ENCODE results near the gene DSE. TPM values are rescaled to one million over a fixed set of nuclear protein-coding genes. Genes with fewer than 3 reads are reported as not detected.

DSE gene
- polyA plus RNA-seq, 1 donor: 16.8 TPM

DNA sequence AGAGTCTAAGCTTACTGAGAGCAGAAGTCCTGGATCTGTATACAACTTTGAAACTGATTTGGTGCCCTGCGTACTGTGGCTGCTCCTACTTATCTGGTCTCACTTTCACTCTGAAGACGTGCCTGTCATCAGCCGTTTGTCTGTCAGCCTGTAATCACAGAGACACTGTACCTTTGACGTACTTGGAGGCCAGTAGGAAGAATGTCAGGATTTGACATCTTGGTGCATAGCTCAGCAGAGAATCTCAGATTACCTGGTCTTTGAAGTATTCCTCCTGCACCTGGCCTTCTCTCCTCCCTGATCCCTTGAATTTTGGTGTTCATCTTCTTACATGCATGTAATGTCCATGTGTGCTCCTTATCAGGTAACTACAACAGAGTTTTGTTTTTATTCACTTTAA is 37.7 kb downstream of the DSE start:
- no CpG with 5 or more reads among the region's 4 CpGs for WGBS (ENCODE audit: insufficient coverage, low lambda C conversion rate)

DNA sequence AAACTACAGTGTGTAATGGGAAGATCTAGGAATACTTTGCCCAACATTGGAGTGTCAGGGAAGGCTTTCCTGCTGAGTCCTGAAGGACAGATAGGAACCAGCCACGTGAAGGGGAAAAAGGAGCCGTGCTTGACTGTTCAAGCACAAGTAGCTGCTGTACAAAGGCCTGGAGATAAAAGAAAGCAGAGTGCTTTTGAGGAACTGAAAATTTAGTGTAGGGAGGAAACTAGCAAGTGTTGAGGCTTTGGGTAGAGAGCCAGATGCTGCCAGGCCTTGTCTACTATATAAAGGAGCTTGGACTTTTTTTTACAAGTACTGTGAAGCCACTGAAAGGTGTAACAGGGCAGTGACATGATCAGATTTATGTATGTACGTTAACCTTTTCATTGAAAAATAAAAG is 39.0 kb downstream of the DSE start:
- Histone ChIP-seq H3K27ac (ENCODE audit: low read length) (no peak overlapping the region), H3K4me3 (ENCODE audit: low read length) (no peak overlapping the region), H3K9me3 (ENCODE audit: control insufficient read depth, low read depth, low read length) (no peaks in the 10 kb centered on the region), H3K4me1 (ENCODE audit: control insufficient read depth, insufficient read depth, low read length) (no peaks in the 10 kb centered on the region), H3K27me3 (ENCODE audit: control insufficient read depth, insufficient read depth, low read length) (no peaks in the 10 kb centered on the region), H3K36me3 (ENCODE audit: control insufficient read depth, insufficient read depth, low read length) (no peaks in the 10 kb centered on the region)
- WGBS (ENCODE audit: insufficient coverage, low lambda C conversion rate): no CpG with 5 or more reads among the region's 3 CpGs
- no peak for DNase-seq

More for the DNA sequence above, 37.7 kb downstream of the DSE start:
- H3K4me1 ChIP-seq (ENCODE audit: control insufficient read depth, insufficient read depth, low read length): no peaks in the 10 kb centered on the region
- H3K27me3 ChIP-seq (ENCODE audit: control insufficient read depth, insufficient read depth, low read length): no peaks in the 10 kb centered on the region
- DNase-seq: no peak
- no peaks in the 10 kb centered on the region for H3K36me3 ChIP-seq (ENCODE audit: control insufficient read depth, insufficient read depth, low read length)
- H3K27ac ChIP-seq (ENCODE audit: low read length): no peak overlapping the region
- H3K9me3 ChIP-seq (ENCODE audit: control insufficient read depth, low read depth, low read length): no peaks in the 10 kb centered on the region
- H3K4me3 ChIP-seq (ENCODE audit: low read length): no peak overlapping the region

DNA sequence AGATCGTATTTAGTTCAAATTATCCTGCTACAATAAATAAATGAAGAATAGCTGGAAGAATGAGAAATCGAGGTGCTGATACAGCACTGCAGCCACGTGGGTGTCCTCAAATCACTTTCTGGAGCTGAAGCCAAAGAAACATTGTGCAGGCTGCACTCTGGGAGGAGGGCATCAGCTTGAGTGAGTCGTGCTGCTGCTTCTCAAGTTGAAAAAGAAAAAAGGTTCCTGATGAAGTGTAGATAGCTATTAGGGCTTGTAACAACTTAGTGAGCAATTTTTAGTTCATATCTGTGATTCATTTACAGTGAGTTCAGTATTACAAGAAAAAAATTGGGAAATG is 40.5 kb downstream of the DSE start:
- Histone ChIP-seq H3K27me3 (ENCODE audit: control insufficient read depth, insufficient read depth, low read length) (no peaks in the 10 kb centered on the region), H3K4me3 (ENCODE audit: low read length) (no peak overlapping the region), H3K36me3 (ENCODE audit: control insufficient read depth, insufficient read depth, low read length) (no peaks in the 10 kb centered on the region), H3K4me1 (ENCODE audit: control insufficient read depth, insufficient read depth, low read length) (no peaks in the 10 kb centered on the region), H3K9me3 (ENCODE audit: control insufficient read depth, low read depth, low read length) (no peaks in the 10 kb centered on the region), H3K27ac (ENCODE audit: low read length) (no peak overlapping the region)
- 37% methylated on average over 2 of the region's 4 CpGs for WGBS (ENCODE audit: insufficient coverage, low lambda C conversion rate)
- DNase-seq: peak in 1 of 2 donors; percentile 8

DNA sequence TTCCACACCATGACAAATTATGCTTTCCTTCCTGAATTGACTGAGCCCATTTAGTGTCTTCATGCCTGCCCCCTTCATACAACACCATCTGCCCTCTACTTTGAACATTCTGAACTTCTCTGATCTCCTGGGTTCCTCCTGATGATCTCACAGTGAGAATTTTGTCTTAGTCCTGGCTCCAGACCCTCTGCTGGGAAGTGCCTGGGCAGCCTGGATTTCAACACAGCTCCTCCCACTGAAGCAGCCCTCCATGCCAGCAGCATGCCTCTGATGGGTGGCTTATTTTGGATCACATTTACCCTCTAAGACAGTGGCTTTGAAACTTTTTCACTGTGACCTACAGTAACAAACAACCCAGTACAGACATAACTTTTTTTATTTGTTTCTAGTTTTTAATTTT is 41.5 kb downstream of the DSE start:
- Histone ChIP-seq H3K27ac (ENCODE audit: low read length) (no peak overlapping the region), H3K4me1 (ENCODE audit: control insufficient read depth, insufficient read depth, low read length) (no peaks in the 10 kb centered on the region), H3K27me3 (ENCODE audit: control insufficient read depth, insufficient read depth, low read length) (no peaks in the 10 kb centered on the region), H3K4me3 (ENCODE audit: low read length) (no peak overlapping the region), H3K36me3 (ENCODE audit: control insufficient read depth, insufficient read depth, low read length) (no peaks in the 10 kb centered on the region), H3K9me3 (ENCODE audit: control insufficient read depth, low read depth, low read length) (no peaks in the 10 kb centered on the region)
- DNase-seq: no peak

DNA sequence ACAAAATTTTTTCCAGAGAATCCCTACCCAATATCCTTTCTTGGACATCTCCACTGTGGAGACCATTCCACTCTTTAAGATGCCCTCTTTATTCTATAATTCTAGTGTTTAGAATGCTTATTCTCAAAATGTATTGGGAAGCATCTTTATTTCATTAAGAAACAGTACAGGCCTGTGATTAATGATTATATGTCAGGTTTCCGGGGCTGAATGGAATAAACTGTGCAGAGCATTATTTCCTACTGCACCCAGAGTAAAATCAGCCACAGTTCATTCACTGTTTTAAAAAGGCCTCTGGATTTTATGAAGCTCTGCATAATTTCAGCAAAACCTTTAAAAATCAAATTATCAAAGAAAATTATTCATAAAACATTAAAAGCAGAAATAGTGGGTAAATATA is 42.6 kb downstream of the DSE start:
- H3K9me3 ChIP-seq (ENCODE audit: control insufficient read depth, low read depth, low read length): no peaks in the 10 kb centered on the region
- no peaks in the 10 kb centered on the region for H3K27me3 ChIP-seq (ENCODE audit: control insufficient read depth, insufficient read depth, low read length)
- no peak overlapping the region for H3K27ac ChIP-seq (ENCODE audit: low read length)
- no peaks in the 10 kb centered on the region for H3K36me3 ChIP-seq (ENCODE audit: control insufficient read depth, insufficient read depth, low read length)
- DNase-seq: no peak
- no CpG with 5 or more reads among the region's 1 CpG for WGBS (ENCODE audit: insufficient coverage, low lambda C conversion rate)
- no peaks in the 10 kb centered on the region for H3K4me1 ChIP-seq (ENCODE audit: control insufficient read depth, insufficient read depth, low read length)
- no peak overlapping the region for H3K4me3 ChIP-seq (ENCODE audit: low read length)

DNA sequence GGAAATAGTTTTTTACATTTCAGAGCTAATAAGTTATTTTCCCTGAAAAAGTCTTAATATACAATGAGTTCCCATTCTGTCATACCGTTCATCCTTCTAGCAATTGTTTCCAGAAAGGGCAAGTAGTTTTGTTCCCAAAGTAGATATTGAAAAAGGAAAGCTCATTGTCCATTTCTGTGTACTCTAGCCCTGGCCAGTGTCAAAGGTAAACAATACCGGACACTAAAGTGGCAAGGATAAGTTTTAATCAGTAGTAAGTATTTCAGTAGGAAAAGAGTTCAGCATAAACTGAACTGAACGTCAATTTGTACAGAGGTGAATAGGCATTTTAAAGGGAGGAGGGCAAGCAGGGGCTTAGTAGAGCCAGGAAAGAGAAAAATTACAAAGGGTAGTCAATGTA is 46.9 kb downstream of the DSE start:
- 50% methylated on average over 1 of the region's 3 CpGs for WGBS (ENCODE audit: insufficient coverage, low lambda C conversion rate)
- H3K4me3 ChIP-seq (ENCODE audit: low read length): no peak overlapping the region
- H3K9me3 ChIP-seq (ENCODE audit: control insufficient read depth, low read depth, low read length): no peaks in the 10 kb centered on the region
- no peaks in the 10 kb centered on the region for H3K4me1 ChIP-seq (ENCODE audit: control insufficient read depth, insufficient read depth, low read length)
- no peak for DNase-seq
- H3K36me3 ChIP-seq (ENCODE audit: control insufficient read depth, insufficient read depth, low read length): no peaks in the 10 kb centered on the region
- H3K27ac ChIP-seq (ENCODE audit: low read length): no peak overlapping the region
- no peaks in the 10 kb centered on the region for H3K27me3 ChIP-seq (ENCODE audit: control insufficient read depth, insufficient read depth, low read length)

DNA sequence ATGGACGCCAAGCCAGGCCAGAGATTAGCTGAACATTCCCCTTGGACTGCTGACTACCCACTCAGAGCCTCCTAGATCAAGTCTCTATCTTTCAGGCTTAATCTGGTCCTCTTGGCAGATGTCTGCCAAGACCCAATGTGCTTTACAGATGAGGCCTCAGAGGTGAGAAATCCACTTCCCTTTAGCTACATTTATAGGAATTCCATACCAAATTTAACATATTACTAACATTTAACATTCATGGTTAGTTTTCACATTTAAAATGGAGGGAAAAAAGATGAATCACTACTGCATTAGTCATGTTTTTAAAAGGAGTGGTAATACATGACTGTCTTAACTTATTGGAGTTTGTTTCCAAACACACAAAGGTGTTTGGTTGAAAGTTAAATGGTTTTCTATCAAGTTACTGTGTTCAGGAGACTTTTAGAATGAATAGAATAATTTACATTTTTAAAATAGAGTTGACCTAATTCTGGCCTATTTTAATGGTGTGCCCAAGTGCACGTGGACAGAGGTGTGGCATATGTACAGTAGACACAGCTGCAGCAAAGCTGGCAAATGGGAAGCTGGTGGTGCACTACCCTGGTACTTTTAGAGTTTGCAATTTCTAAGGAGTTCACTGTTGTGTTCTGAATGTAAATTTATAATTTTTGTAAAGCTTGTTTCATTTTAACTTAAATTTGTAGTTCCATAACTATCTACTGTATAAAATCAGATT is 48.5 kb downstream of the DSE start:
- H3K9me3 ChIP-seq (ENCODE audit: control insufficient read depth, low read depth, low read length): no peaks in the 10 kb centered on the region
- WGBS (ENCODE audit: insufficient coverage, low lambda C conversion rate): no CpG with 5 or more reads among the region's 2 CpGs
- H3K4me1 ChIP-seq (ENCODE audit: control insufficient read depth, insufficient read depth, low read length): no peaks in the 10 kb centered on the region
- no peak overlapping the region for H3K27ac ChIP-seq (ENCODE audit: low read length)
- no peaks in the 10 kb centered on the region for H3K27me3 ChIP-seq (ENCODE audit: control insufficient read depth, insufficient read depth, low read length)
- no peak overlapping the region for H3K4me3 ChIP-seq (ENCODE audit: low read length)
- no peak for DNase-seq
- H3K36me3 ChIP-seq (ENCODE audit: control insufficient read depth, insufficient read depth, low read length): no peaks in the 10 kb centered on the region

DNA sequence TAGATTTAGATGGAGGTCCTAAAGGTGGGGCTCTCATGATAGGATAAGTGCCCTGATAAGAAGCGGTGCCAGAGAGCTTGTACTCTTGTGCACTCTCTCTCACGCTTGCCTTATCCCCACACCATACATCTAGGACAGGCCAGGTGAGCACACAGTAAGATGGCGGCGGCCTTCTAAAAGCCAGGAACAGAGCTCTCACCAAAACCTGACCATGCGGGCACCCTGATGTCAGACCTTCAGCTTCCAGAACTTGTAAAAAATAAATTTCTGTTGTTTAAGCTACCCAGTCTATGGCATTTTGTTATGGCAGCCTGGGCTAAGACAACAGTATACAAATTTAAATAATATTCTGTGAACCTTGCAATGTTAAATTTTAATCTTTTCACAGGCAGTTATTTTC is 49.6 kb downstream of the DSE start:
- no peak overlapping the region for H3K27ac ChIP-seq (ENCODE audit: low read length)
- no peaks in the 10 kb centered on the region for H3K36me3 ChIP-seq (ENCODE audit: control insufficient read depth, insufficient read depth, low read length)
- DNase-seq: no peak
- no peaks in the 10 kb centered on the region for H3K27me3 ChIP-seq (ENCODE audit: control insufficient read depth, insufficient read depth, low read length)
- no CpG with 5 or more reads among the region's 5 CpGs for WGBS (ENCODE audit: insufficient coverage, low lambda C conversion rate)
- no peaks in the 10 kb centered on the region for H3K4me1 ChIP-seq (ENCODE audit: control insufficient read depth, insufficient read depth, low read length)
- H3K4me3 ChIP-seq (ENCODE audit: low read length): no peak overlapping the region
- no peaks in the 10 kb centered on the region for H3K9me3 ChIP-seq (ENCODE audit: control insufficient read depth, low read depth, low read length)

DNA sequence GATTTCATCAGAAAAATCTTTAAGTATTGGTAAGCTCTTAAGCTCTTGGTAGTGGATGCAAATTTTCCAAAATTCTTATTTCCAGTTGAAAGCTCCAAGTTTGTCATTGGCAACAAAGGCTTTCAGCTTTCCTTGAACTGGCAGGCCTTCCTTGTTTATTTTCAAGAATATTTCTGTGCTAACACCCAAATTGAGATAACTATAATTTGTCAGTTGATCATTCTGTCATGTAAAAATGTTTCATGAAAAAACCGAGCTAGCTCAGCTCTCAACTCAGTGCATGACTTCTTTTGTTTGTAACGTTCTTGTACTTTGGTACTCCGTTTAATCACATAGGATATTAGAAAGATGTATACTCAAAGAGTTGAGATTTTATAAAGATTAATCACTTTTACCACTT is 51.5 kb downstream of the DSE start:
- WGBS (ENCODE audit: insufficient coverage, low lambda C conversion rate): 87% methylated on average over 3 of the region's 3 CpGs
- Histone ChIP-seq H3K27me3 (ENCODE audit: control insufficient read depth, insufficient read depth, low read length) (no peaks in the 10 kb centered on the region), H3K4me3 (ENCODE audit: low read length) (no peak overlapping the region), H3K4me1 (ENCODE audit: control insufficient read depth, insufficient read depth, low read length) (no peaks in the 10 kb centered on the region), H3K36me3 (ENCODE audit: control insufficient read depth, insufficient read depth, low read length) (peaks cover 2% of the 10 kb centered on the region), H3K27ac (ENCODE audit: low read length) (no peak overlapping the region), H3K9me3 (ENCODE audit: control insufficient read depth, low read depth, low read length) (no peaks in the 10 kb centered on the region)
- DNase-seq: no peak

DNA sequence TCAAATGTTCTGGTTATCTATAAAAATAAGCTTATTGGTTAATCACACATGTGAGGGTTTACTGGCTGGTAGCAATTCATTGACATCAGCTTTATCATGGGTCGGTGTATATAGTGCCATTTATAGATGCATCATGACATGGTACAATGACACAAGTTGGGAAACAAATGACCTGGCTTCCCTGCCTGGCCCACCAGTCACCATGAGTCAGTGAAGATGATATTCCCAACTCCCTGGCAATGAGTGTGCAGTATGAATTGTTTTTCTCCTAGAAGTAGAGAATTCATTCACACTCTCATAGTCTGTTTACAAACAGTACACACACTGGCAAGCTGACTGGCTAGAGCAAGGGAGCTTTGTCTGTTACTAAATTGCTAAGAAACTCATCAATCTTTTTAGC is 53.3 kb downstream of the DSE start:
- Histone ChIP-seq H3K36me3 (ENCODE audit: control insufficient read depth, insufficient read depth, low read length) (peaks cover 2% of the 10 kb centered on the region), H3K4me1 (ENCODE audit: control insufficient read depth, insufficient read depth, low read length) (no peaks in the 10 kb centered on the region), H3K27ac (ENCODE audit: low read length) (no peak overlapping the region), H3K27me3 (ENCODE audit: control insufficient read depth, insufficient read depth, low read length) (no peaks in the 10 kb centered on the region), H3K4me3 (ENCODE audit: low read length) (no peak overlapping the region), H3K9me3 (ENCODE audit: control insufficient read depth, low read depth, low read length) (no peaks in the 10 kb centered on the region)
- no peak for DNase-seq
- WGBS (ENCODE audit: insufficient coverage, low lambda C conversion rate): no CpG with 5 or more reads among the region's 1 CpG

DNA sequence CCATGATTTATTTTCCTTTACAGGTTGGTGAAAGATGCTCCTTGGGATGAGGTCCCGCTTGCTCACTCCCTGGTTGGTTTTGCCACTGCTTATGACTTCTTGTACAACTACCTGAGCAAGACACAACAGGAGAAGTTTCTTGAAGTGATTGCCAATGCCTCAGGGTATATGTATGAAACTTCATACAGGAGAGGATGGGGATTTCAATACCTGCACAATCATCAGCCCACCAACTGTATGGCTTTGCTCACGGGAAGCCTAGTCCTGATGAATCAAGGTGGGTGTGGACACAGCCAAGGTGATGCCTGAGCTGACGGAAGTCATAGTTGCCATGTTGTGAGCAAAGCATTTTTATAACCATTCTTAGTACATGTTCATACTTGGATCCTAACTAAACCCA is 55.8 kb downstream of the DSE start:
- WGBS (ENCODE audit: insufficient coverage, low lambda C conversion rate): no CpG with 5 or more reads among the region's 3 CpGs
- Histone ChIP-seq H3K36me3 (ENCODE audit: control insufficient read depth, insufficient read depth, low read length) (peaks cover 2% of the 10 kb centered on the region), H3K4me3 (ENCODE audit: low read length) (no peak overlapping the region), H3K27ac (ENCODE audit: low read length) (no peak overlapping the region), H3K4me1 (ENCODE audit: control insufficient read depth, insufficient read depth, low read length) (no peaks in the 10 kb centered on the region), H3K9me3 (ENCODE audit: control insufficient read depth, low read depth, low read length) (no peaks in the 10 kb centered on the region), H3K27me3 (ENCODE audit: control insufficient read depth, insufficient read depth, low read length) (no peaks in the 10 kb centered on the region)
- no peak for DNase-seq
